ENCODE results near the gene C16orf95.

DNA sequence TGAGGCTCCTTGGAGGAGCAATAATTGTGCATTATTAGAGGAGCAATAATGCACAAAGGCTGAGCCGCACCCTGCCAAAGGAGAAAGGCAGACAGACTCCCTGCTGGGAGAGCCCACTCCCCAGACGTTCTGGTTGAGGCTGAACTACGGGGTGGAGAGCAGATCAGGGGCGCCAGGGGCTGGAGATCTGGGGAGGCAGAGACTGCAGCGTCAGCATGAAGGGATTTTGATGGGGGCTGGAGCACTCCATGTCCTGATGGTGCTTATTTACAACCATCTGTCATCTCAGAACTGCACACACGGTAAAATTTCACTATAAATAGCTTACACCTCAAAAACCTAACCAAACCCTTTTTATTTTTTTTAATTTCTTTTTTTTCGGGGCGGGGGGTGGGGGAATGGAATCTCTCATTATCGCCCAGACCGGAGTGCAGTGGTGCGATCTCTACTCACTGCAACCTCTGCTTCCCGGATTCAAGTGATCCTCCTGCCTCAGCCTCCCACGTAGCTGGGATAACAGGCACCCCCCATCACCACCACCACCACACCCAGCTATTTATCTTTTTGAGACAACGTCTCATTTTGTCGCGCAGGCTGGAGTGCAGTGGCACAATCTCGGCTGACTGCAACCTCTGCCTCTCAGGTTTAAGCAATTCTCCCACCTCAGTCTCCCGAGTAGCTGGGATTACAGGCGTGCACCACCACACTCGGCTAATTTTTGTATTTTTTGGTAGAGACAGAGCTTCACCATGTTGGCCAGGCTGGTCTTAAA is 4.3 kb upstream of the C16orf95 start:
- TF ChIP-seq POLR2AphosphoS5 (IDR thresholded peaks at IDR 0.05; ENCODE audit: low read depth, low read length) (no peak), POLR2A (IDR thresholded peaks at IDR 0.05; ENCODE audit: low read depth, low read length) (no peak)

Measured in GM12892 (cell line).